Rectal smooth muscle tissue (tissue), 1 donor: Measurements from ENCODE around the gene DIO3.

ENCODE experiments used
- H3K27ac ChIP-seq: one replicate; pipeline ENCODE4 v1.7.0; 2013; ENCODE audit warnings: low read depth, low read length, inconsistent platforms
- H3K27me3 ChIP-seq: one replicate; pipeline ENCODE4 v1.7.0; 2013; ENCODE audit warnings: low read length; ENCODE audit not compliant: control insufficient read depth, insufficient read depth
- H3K36me3 ChIP-seq: one replicate; pipeline ENCODE4 v1.7.0; 2013; ENCODE audit warnings: low read length; ENCODE audit not compliant: control insufficient read depth, insufficient read depth
- H3K4me1 ChIP-seq: one replicate; pipeline ENCODE4 v1.7.0; 2013; ENCODE audit warnings: low read length; ENCODE audit not compliant: control insufficient read depth, insufficient read depth
- H3K4me3 ChIP-seq: one replicate; pipeline ENCODE4 v1.7.0; 2013; ENCODE audit warnings: low read length
- H3K9ac ChIP-seq: one replicate; pipeline ENCODE4 v1.7.0; 2013; ENCODE audit warnings: low read length

DIO3 gene

GRCh38 chr14:101582294-101582693 lies 21.0 kb downstream of the DIO3 start:
- H3K4me3 ChIP-seq: no peak overlapping the region
- no peak overlapping the region for H3K27ac ChIP-seq
- no peaks in the 10 kb centered on the region for H3K27me3 ChIP-seq
- H3K9ac ChIP-seq: no peak overlapping the region
- H3K4me1 ChIP-seq: no peaks in the 10 kb centered on the region
- no peaks in the 10 kb centered on the region for H3K36me3 ChIP-seq

- no peaks in the 10 kb centered on the region for H3K36me3 ChIP-seq
- H3K4me3 ChIP-seq: no peak overlapping the region
- H3K4me1 ChIP-seq: no peaks in the 10 kb centered on the region
- no peaks in the 10 kb centered on the region for H3K27me3 ChIP-seq
- H3K27ac ChIP-seq: no peak overlapping the region
- no peak overlapping the region for H3K9ac ChIP-seq
Observed at GRCh38 chr14:101583006-101583714, 21.9 kb downstream of the DIO3 start.

DNA sequence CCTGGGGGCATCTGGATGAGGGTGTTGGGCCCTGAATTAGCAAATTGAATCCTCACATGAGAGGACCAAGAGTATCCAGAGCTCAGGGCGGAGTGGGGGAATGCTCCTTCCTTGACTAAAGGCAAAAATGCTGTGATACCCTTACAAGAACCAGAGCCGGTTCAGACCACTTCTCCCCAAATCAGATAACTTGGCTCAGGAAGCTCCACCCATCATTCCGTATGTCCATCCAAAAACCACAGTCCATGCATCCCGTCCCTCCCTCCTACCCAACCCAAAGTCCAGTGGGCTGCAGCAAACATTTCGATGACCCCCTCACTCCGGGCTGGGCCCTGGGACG lies 22.4 kb downstream of the DIO3 start:
- no peaks in the 10 kb centered on the region for H3K4me1 ChIP-seq
- H3K4me3 ChIP-seq: no peak overlapping the region
- no peak overlapping the region for H3K27ac ChIP-seq
- no peaks in the 10 kb centered on the region for H3K27me3 ChIP-seq
- H3K9ac ChIP-seq: no peak overlapping the region
- H3K36me3 ChIP-seq: no peaks in the 10 kb centered on the region

GRCh38 chr14:101584055-101584859 lies 23.0 kb downstream of the DIO3 start:
- Histone ChIP-seq H3K4me3 (no peak overlapping the region), H3K27me3 (no peaks in the 10 kb centered on the region), H3K36me3 (no peaks in the 10 kb centered on the region), H3K27ac (no peak overlapping the region), H3K4me1 (no peaks in the 10 kb centered on the region), H3K9ac (no peak overlapping the region)

- Histone ChIP-seq H3K4me3 (no peak overlapping the region), H3K9ac (no peak overlapping the region), H3K36me3 (no peaks in the 10 kb centered on the region), H3K4me1 (no peaks in the 10 kb centered on the region), H3K27ac (no peak overlapping the region), H3K27me3 (no peaks in the 10 kb centered on the region)
Observed at GRCh38 chr14:101585211-101585610, 23.9 kb downstream of the DIO3 start.

DNA sequence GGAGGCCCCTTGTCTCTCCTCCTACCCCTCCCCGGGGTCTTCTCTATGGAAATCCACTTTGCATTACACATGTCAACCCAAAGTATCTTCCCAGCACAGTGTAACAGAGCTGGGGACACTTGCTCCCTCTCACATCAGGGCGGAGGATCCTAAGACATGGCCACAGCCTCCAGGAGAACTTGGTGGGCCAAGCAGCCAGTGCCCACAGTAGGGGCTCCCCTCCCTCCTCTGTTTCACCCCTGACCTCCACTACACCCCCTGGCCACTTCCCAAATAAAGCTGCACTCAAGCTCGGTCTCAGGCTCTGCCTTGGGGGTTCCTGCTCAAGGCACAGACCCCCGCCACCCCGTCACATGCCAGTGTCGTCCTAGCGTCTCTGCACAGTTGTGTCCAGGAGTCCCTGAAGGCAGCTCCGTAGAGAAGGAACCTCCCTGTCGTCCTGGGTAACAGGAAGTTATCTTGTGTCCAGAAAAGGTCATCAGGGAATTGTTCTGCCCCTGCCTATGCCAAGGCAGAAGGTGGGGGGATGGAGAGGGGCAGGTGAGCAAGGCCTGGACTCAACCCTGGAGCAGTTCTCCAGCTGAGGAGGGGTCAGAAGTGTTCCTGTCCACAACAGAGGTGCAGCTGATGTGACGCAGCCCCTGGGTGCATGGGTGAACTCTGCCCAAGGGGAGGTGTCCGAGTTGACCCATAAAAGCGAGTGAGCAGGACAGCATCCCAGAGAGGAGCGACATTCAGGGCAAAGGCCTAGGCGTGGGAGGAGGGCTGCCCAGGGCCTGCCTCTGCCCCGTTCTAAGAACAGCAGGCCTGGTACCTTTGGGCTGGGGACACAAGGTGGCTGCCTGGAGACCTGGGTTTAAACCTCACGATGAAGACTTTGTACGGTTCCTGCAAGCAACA lies 25.5 kb downstream of the DIO3 start:
- Histone ChIP-seq H3K27ac (no peak overlapping the region), H3K9ac (no peak overlapping the region), H3K4me1 (no peaks in the 10 kb centered on the region), H3K36me3 (no peaks in the 10 kb centered on the region), H3K4me3 (no peak overlapping the region), H3K27me3 (no peaks in the 10 kb centered on the region)

GRCh38 chr14:101587441-101587911 lies 26.2 kb downstream of the DIO3 start:
- Histone ChIP-seq H3K4me3 (no peak overlapping the region), H3K9ac (no peak overlapping the region), H3K27me3 (no peaks in the 10 kb centered on the region), H3K36me3 (no peaks in the 10 kb centered on the region), H3K4me1 (no peaks in the 10 kb centered on the region), H3K27ac (no peak overlapping the region)

DNA sequence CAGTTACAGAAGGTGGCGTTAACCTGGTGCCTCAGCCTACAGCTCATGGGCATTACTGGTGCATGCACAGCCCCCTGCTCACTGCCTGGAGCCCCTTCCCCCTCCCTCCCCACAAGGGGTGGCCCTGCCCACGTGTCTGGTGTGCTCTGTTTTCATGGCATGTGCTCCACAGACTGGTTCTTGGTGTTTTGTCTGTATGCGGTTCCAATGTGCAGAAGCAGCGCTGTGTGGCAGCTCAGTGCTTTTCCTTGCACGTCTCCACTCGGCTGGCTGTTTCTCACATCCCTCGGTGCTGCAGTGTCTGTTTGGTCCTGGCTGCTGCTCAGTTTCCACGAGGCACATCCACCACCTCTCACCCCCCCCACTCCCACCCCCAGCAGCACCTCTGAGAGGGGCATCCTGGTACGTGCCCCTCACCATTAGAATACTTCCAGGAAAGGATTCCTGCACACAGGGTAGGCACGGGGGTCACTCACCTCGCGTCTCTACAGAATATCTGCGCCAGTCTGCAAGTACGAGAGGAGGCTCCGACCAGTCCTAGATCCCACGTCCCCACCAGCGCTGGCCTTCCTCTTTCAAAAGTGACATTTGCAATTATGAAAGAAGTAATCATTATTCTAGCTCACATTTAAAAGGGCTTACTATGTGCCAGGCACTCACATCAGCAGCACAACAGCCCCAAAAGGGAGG lies 27.1 kb downstream of the DIO3 start:
- Histone ChIP-seq H3K9ac (no peak overlapping the region), H3K4me1 (no peaks in the 10 kb centered on the region), H3K4me3 (no peak overlapping the region), H3K36me3 (no peaks in the 10 kb centered on the region), H3K27me3 (no peaks in the 10 kb centered on the region), H3K27ac (no peak overlapping the region)

GRCh38 chr14:101588990-101589389 lies 27.7 kb downstream of the DIO3 start:
- no peak overlapping the region for H3K4me3 ChIP-seq
- H3K9ac ChIP-seq: no peak overlapping the region
- no peaks in the 10 kb centered on the region for H3K4me1 ChIP-seq
- no peaks in the 10 kb centered on the region for H3K27me3 ChIP-seq
- H3K36me3 ChIP-seq: no peaks in the 10 kb centered on the region
- no peak overlapping the region for H3K27ac ChIP-seq

DNA sequence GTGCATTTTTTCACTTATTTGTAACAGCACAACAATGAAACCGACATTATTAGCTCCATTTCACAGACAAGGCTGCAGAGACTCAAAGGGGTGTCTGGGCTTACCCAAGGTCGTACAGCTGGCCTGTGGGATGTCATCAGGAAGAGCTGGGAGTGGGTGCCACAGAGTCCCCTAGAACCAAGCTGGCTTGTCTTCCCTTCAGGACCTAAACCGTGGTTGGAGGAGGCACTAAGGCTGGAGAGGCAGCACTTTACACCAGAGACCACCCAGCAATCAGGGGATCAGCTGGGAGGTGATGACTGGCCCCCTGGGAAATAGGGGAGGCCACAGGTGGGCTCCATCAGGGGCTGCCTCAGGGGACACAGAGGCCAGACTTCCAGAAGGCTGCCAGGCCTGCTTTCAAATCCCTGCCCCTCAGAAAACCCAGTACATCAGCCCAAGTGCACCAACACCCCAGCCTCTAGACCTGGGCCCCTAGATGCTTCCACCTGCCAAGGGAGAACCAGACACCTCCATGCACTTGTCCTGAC lies 28.3 kb downstream of the DIO3 start:
- H3K4me3 ChIP-seq: no peak overlapping the region
- no peaks in the 10 kb centered on the region for H3K4me1 ChIP-seq
- no peak overlapping the region for H3K27ac ChIP-seq
- H3K27me3 ChIP-seq: no peaks in the 10 kb centered on the region
- H3K9ac ChIP-seq: no peak overlapping the region
- H3K36me3 ChIP-seq: no peaks in the 10 kb centered on the region

DNA sequence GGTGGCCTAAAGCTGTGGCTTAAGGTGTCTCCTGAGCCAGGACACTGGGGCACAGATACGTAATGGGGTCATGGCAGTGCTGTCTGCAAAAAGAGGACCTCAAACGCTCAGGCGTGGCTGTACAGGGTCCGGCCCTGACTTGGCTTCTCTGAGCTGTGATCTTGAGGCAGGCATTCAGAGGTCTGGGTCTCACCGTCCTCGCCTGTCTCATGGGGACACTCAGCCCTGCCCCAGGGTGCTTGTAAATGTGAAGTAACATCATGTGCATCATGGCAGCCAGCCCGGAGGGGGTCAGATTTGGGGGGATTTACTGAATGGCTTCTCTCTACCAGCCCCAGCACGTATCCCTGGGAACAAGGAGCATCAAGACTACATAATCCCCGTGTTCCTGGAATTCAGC lies 28.8 kb downstream of the DIO3 start:
- Histone ChIP-seq H3K4me1 (no peaks in the 10 kb centered on the region), H3K9ac (no peak overlapping the region), H3K27ac (no peak overlapping the region), H3K4me3 (no peak overlapping the region), H3K36me3 (no peaks in the 10 kb centered on the region), H3K27me3 (no peaks in the 10 kb centered on the region)

DNA sequence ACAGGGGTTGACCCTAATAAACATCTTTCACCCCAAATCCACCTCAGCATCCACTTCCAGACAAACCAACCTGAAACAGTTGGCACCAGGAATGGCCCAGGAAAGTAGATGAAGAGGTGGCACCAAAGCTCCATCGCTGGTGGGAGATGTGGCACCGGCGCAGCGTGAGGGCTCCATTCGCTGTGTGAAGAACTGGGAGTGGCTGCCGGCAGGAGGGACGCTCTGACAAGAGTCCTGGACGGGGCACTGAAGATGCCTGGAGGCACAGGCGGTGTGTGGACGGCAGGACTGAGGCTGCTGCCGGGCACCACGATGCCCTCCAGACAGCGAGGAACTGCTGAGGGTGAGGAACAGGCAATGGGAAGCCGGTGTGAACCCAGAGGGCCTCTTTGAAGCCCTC lies 29.3 kb downstream of the DIO3 start:
- H3K4me3 ChIP-seq: no peak overlapping the region
- H3K36me3 ChIP-seq: no peaks in the 10 kb centered on the region
- no peak overlapping the region for H3K9ac ChIP-seq
- H3K27me3 ChIP-seq: no peaks in the 10 kb centered on the region
- no peaks in the 10 kb centered on the region for H3K4me1 ChIP-seq
- no peak overlapping the region for H3K27ac ChIP-seq
